Panc1 (cell line): ENCODE measurements around the gene IYD.

ENCODE experiments used
- POLR2AphosphoS5 ChIP-seq: IDR thresholded peaks from 2 replicates; pipeline ENCODE4 v1.6.1; 2012; ENCODE audit warnings: mild to moderate bottlenecking, low read depth, low read length, moderate library complexity
- TF ChIP-seq, protein P1 (sequence below): fragments of 450-650 bp; IDR thresholded peaks from 2 replicates; pipeline ENCODE4 v1.5.1; 2017; ENCODE audit warnings: mild to moderate bottlenecking

- TF ChIP-seq, protein P1, sequence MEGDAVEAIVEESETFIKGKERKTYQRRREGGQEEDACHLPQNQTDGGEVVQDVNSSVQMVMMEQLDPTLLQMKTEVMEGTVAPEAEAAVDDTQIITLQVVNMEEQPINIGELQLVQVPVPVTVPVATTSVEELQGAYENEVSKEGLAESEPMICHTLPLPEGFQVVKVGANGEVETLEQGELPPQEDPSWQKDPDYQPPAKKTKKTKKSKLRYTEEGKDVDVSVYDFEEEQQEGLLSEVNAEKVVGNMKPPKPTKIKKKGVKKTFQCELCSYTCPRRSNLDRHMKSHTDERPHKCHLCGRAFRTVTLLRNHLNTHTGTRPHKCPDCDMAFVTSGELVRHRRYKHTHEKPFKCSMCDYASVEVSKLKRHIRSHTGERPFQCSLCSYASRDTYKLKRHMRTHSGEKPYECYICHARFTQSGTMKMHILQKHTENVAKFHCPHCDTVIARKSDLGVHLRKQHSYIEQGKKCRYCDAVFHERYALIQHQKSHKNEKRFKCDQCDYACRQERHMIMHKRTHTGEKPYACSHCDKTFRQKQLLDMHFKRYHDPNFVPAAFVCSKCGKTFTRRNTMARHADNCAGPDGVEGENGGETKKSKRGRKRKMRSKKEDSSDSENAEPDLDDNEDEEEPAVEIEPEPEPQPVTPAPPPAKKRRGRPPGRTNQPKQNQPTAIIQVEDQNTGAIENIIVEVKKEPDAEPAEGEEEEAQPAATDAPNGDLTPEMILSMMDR, result no peak
- no peak for TF ChIP-seq POLR2AphosphoS5
Measured at GRCh38 chr6:150391890-150392289, 23.1 kb downstream of the IYD start.
